Chondrocyte (in vitro differentiated cells): ENCODE results near the gene ACAD9. TPM values are rescaled to one million over a fixed set of nuclear protein-coding genes. Genes with fewer than 3 reads are reported as not detected.

Source experiments
- DNase-seq: peaks from one replicate; pipeline ENCODE4 v3.0.0; 2021; ENCODE audit warnings: mixed read lengths, low spot score
- H3K27ac Mint-ChIP-seq: one replicate; pipeline ENCODE4 v1.8.0; 2021; ENCODE audit warnings: mild to moderate bottlenecking, moderate library complexity, mixed read lengths; ENCODE audit not compliant: unreplicated experiment
- H3K27me3 Mint-ChIP-seq: 2 replicates; pipeline ENCODE4 v1.8.0; 2021; ENCODE audit warnings: low read depth, mixed read lengths
- H3K36me3 Mint-ChIP-seq: 2 replicates; pipeline ENCODE4 v1.8.0; 2021; ENCODE audit warnings: low read depth, mixed read lengths
- H3K4me1 Mint-ChIP-seq: 2 replicates; pipeline ENCODE4 v1.8.0; 2021; ENCODE audit warnings: low read depth, mild to moderate bottlenecking, mixed read lengths
- H3K4me3 Mint-ChIP-seq: one replicate; pipeline ENCODE4 v1.8.0; 2021; ENCODE audit warnings: mild to moderate bottlenecking, moderate library complexity, mixed read lengths; ENCODE audit not compliant: unreplicated experiment
- H3K9me3 Mint-ChIP-seq: 2 replicates; pipeline ENCODE4 v1.8.0; 2021; ENCODE audit warnings: low read depth, mixed read lengths
- total RNA-seq: library from RNA; stranded (reverse); gene quantifications from 3 replicates; pipeline ENCODE4 v1.2.1, GENCODE V29; 2021
- TF ChIP-seq, protein P1 (sequence below): fragments of 200-600 bp; sonication (generic); IDR thresholded peaks from 2 replicates; pipeline ENCODE4 v1.5.0; 2021; ENCODE audit warnings: antibody characterized with exemption, mild to moderate bottlenecking, moderate library complexity

ACAD9 gene
- total RNA-seq, 1 donor from 2014 or later, result 33.9 TPM

DNA sequence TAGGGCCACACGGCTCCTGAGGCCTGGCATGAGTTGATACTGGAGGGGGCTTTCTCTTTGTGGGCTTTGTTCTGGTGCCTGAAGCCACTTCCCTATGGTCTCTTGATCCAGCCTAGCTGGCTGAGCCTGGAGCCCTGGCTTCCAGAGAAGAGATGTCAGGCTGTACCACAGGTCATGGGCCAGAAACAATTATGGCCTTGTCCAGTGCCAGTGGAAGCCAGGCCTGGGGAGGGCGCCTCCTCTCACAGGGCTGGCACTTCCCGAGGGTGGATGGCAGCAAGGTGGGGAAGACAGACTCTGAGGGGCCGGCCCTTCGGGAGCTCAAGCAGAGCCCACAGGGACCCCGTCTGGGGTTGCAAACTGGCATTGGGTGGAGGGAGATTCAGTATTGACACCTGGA lies 34.9 kb upstream of the ACAD9 start:
- Mint-ChIP-seq H3K4me3 (no peak overlapping the region), H3K9me3 (no peaks in the 10 kb centered on the region), H3K36me3 (no peaks in the 10 kb centered on the region), H3K27me3 (no peaks in the 10 kb centered on the region), H3K4me1 (peaks cover 13% of the 10 kb centered on the region), H3K27ac (no peak overlapping the region)
- no peak for DNase-seq
- TF ChIP-seq, protein P1, sequence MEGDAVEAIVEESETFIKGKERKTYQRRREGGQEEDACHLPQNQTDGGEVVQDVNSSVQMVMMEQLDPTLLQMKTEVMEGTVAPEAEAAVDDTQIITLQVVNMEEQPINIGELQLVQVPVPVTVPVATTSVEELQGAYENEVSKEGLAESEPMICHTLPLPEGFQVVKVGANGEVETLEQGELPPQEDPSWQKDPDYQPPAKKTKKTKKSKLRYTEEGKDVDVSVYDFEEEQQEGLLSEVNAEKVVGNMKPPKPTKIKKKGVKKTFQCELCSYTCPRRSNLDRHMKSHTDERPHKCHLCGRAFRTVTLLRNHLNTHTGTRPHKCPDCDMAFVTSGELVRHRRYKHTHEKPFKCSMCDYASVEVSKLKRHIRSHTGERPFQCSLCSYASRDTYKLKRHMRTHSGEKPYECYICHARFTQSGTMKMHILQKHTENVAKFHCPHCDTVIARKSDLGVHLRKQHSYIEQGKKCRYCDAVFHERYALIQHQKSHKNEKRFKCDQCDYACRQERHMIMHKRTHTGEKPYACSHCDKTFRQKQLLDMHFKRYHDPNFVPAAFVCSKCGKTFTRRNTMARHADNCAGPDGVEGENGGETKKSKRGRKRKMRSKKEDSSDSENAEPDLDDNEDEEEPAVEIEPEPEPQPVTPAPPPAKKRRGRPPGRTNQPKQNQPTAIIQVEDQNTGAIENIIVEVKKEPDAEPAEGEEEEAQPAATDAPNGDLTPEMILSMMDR, result no peak

- H3K27me3 Mint-ChIP-seq, result no peaks in the 10 kb centered on the region
- H3K4me1 Mint-ChIP-seq, result peaks cover 13% of the 10 kb centered on the region
- H3K9me3 Mint-ChIP-seq, result no peaks in the 10 kb centered on the region
- TF ChIP-seq, protein P1, result no peak
- H3K27ac Mint-ChIP-seq, result peak overlapping the region; percentile 15
- no peak for DNase-seq
- H3K36me3 Mint-ChIP-seq, result no peaks in the 10 kb centered on the region
- H3K4me3 Mint-ChIP-seq, result peak overlapping the region; percentile 72
Measured at GRCh38 chr3:128845119-128845777, 34.2 kb upstream of the ACAD9 start.

DNA sequence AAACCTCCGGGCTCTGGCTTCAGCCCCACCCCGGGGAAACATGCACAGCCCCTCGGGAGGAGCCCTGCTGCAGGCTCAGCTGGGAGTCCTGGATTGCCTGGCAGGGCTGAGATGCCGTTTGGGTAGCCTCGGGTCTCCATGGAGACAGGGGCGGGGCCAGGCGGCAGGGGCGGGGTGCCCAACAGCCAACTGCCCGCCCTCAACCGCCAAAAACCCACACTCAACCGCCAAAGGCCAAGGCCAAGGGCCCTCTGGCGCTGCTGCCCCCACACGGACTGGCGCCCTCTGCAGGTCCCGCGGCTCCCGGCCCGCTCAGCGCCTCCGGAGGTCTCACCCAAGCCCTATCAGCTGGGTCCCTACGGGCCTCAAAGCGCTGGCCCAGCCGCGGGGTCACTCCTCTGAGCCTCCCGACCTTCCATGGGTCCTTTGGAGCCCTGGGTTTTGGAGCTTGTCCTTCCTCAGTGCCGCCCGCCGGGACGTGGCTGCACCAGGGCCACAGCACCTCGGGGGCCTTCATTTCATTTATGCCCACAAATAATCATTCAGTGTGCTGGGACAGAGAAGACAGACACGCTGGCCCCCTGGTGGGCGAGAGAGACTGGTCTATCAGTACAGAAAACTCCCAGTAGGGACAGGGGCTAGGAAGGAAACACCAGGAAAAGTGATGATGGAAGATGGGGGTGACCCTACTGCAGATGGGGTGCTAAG lies 33.5 kb upstream of the ACAD9 start:
- DNase-seq, result no peak
- Mint-ChIP-seq H3K27ac (peak overlapping the region; percentile 80), H3K4me3 (peak overlapping the region; percentile 72), H3K36me3 (no peaks in the 10 kb centered on the region), H3K4me1 (peaks cover 13% of the 10 kb centered on the region), H3K9me3 (no peaks in the 10 kb centered on the region), H3K27me3 (no peaks in the 10 kb centered on the region)
- TF ChIP-seq, protein P1, result peak; percentile 79

GRCh38 chr3:128846486-128846891 lies 32.9 kb upstream of the ACAD9 start:
- Mint-ChIP-seq H3K27ac (no peak overlapping the region), H3K27me3 (no peaks in the 10 kb centered on the region), H3K4me1 (peaks cover 13% of the 10 kb centered on the region), H3K9me3 (no peaks in the 10 kb centered on the region), H3K36me3 (no peaks in the 10 kb centered on the region), H3K4me3 (peak overlapping the region; percentile 72)
- no peak for DNase-seq
- TF ChIP-seq, protein P1, result no peak

DNA sequence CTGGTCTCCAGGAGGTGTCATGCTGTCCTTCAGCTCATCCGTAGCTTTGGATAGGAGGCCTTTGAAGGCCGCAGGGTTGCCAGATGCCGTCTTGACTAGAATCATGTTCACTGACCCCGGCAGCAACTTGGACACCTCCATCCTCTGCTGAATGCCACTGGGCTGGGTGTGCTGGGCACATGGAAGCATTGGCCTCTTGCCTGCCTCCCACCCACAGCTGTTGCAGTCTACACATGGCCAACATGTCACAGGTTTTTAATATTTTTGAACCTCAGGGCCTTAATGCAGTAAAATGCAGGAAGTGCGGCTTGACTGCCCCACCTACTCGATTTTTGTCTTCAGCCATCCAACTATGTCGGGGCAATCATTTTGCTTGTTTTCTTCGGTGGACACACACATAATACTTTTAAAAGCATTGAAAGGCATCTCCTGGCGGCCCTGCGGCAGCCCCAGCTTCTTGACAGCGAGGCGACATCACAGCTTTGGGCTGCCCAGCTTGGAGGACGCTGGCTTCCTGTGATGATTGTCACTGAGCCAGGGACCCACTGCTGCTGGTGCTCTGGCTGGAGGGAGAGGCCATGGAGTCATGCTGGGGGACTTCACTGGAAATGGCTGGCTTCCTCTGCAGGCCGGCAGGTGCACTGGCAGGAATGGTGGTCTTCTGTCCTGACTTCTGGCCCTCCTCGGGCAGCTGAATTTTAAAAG lies 31.6 kb upstream of the ACAD9 start:
- Mint-ChIP-seq H3K4me3 (no peak overlapping the region), H3K4me1 (peaks cover 13% of the 10 kb centered on the region), H3K27ac (no peak overlapping the region), H3K36me3 (no peaks in the 10 kb centered on the region), H3K9me3 (no peaks in the 10 kb centered on the region), H3K27me3 (no peaks in the 10 kb centered on the region)
- no peak for DNase-seq
- TF ChIP-seq, protein P1, result no peak
